Activated naive CD8-positive, alpha-beta T cell treated with anti-CD3 and anti-CD28 coated beads for 36 hours (primary cell): ENCODE results near the gene FLII. TPM values are rescaled to one million over a fixed set of nuclear protein-coding genes. Genes with fewer than 3 reads are reported as not detected.
A peak's percentile ranks its signal among the peaks of the same experiment; 100 is the strongest.
"Not testable (repeated sequence)": the region's sequence is repeated elsewhere in the genome, so short reads cannot be mapped to it uniquely, and the experiment has no call there.

Experiments
- DNase-seq: peaks from one replicate; pipeline ENCODE4 v3.0.0; 2021
- H3K27ac Mint-ChIP-seq: one replicate; pipeline ENCODE4 v1.8.0; 2022; ENCODE audit warnings: mild to moderate bottlenecking, moderate library complexity, mixed read lengths
- H3K27me3 Mint-ChIP-seq: one replicate; pipeline ENCODE4 v1.8.0; 2022; ENCODE audit warnings: mild to moderate bottlenecking, mixed read lengths
- H3K36me3 Mint-ChIP-seq: one replicate; pipeline ENCODE4 v1.8.0; 2021; ENCODE audit warnings: mild to moderate bottlenecking, mixed read lengths
- H3K4me1 Mint-ChIP-seq: one replicate; pipeline ENCODE4 v1.8.0; 2021; ENCODE audit warnings: mixed read lengths
- H3K4me3 Mint-ChIP-seq: one replicate; pipeline ENCODE4 v1.8.0; 2022; ENCODE audit warnings: mild to moderate bottlenecking, moderate library complexity, mixed read lengths
- H3K9me3 Mint-ChIP-seq: one replicate; pipeline ENCODE4 v1.8.0; 2022; ENCODE audit warnings: mixed read lengths
- total RNA-seq, 2 experiments: library from RNA; stranded (reverse); gene quantifications; one replicate each; pipeline ENCODE4 v1.2.3, GENCODE V29; 2021

The FLII gene
- total RNA-seq = 100 to 1,000 TPM; 237 to 242 TPM

GRCh38 chr17:18258356-18259038 is at the start of gene FLII:
Gene FLII (minus strand): TSS chr17:18258738. CDS start chr17:18258690, 48 bp downstream.
- peaks cover 3% of the 10 kb centered on the region for H3K36me3 Mint-ChIP-seq
- H3K9me3 Mint-ChIP-seq = no peaks in the 10 kb centered on the region
- peaks cover 28% of the 10 kb centered on the region for H3K4me1 Mint-ChIP-seq
- H3K27me3 Mint-ChIP-seq = no peaks in the 10 kb centered on the region
- DNase-seq = peak; percentile 54
- peak within 1 kb of the TSS; percentile 99 for H3K4me3 Mint-ChIP-seq
- peak within 1 kb of the TSS; percentile 90 for H3K27ac Mint-ChIP-seq

DNA sequence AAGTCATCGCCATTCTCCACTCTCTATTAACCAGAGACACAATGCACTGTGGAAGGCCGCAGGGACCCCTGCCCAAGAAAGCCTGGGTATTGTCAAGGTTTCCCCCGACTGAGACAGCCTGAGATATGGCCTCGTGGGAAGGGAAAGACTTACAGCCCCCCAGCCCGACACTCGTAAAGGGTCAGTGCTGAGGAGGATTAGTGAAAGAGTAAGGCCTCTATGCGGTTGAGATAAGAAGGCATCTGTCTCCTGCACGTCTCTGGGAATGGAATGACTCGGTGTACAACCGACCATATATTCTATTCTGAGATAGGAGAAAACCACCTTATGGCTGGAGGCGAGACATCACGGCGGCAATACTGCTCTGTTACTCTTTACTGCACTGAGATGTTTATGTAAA is 44.7 kb upstream of the FLII start:
- H3K4me3 Mint-ChIP-seq = not testable (repeated sequence)
- peaks cover 23% of the 10 kb centered on the region for H3K36me3 Mint-ChIP-seq

GRCh38 chr17:18300725-18301480 is 42.4 kb upstream of the FLII start:
- no peaks in the 10 kb centered on the region for H3K4me1 Mint-ChIP-seq
- H3K27me3 Mint-ChIP-seq = no peaks in the 10 kb centered on the region
- no peaks in the 10 kb centered on the region for H3K9me3 Mint-ChIP-seq
- DNase-seq = no peak
- no peak overlapping the region for H3K27ac Mint-ChIP-seq
- H3K4me3 Mint-ChIP-seq = no peak overlapping the region
- peaks cover 29% of the 10 kb centered on the region for H3K36me3 Mint-ChIP-seq

More for the DNA sequence above, 44.7 kb upstream of the FLII start:
- not testable (repeated sequence) for H3K4me1 Mint-ChIP-seq, DNase-seq, H3K27me3 Mint-ChIP-seq, H3K9me3 Mint-ChIP-seq, H3K27ac Mint-ChIP-seq

- not testable (repeated sequence) for H3K27ac Mint-ChIP-seq, H3K4me1 Mint-ChIP-seq, H3K9me3 Mint-ChIP-seq, DNase-seq, H3K27me3 Mint-ChIP-seq, H3K4me3 Mint-ChIP-seq
- H3K36me3 Mint-ChIP-seq = peaks cover 32% of the 10 kb centered on the region
Measured at GRCh38 chr17:18298061-18298460, 39.5 kb upstream of the FLII start.

- Mint-ChIP-seq H3K4me1 (no peaks in the 10 kb centered on the region), H3K36me3 (peaks cover 41% of the 10 kb centered on the region), H3K4me3 (no peak overlapping the region), H3K27me3 (no peaks in the 10 kb centered on the region), H3K27ac (no peak overlapping the region), H3K9me3 (no peaks in the 10 kb centered on the region)
- no peak for DNase-seq
Measured at GRCh38 chr17:18291718-18292540, 33.4 kb upstream of the FLII start.

DNA sequence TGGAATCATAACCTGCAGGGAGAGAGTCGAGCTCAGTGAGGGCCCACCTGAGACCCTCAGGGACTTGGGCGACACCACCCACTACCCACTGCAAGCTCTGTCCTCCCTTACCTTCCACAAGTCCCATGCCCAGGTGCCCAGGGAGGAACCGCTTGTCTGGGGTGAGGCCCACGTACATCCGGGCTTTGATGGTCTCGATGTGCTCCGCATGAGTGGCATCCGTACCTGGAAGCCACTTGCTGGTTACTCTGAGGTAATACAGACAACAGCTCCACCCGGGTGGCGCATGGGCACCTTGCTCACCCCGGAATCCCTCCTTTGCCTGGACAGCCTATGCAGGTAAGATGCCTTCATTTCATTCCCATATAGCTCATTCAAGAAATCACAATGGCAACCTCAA is 26.8 kb upstream of the FLII start:
- Mint-ChIP-seq H3K27ac (no peak overlapping the region), H3K9me3 (no peaks in the 10 kb centered on the region), H3K36me3 (peaks cover 31% of the 10 kb centered on the region), H3K4me1 (no peaks in the 10 kb centered on the region), H3K4me3 (no peak overlapping the region), H3K27me3 (no peaks in the 10 kb centered on the region)
- no peak for DNase-seq

DNA sequence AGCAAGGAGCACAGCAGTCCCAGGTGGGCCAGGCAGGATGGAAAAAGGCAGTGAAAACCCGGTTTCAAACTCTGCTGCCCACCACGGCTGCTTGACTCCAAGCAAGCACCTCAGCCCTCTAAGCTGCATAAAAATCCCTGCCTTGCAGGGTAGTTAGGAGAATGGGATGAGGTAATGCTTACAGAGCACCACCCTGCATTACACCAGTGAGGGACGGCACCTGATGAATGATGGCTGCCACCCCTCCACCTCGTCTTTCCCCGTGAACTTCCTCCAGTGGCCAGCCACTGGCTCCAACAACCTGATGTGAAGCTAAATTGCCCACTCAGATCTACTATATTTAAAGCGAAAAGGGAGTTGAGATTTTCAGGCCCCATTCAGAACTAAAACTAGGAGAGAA is 23.2 kb upstream of the FLII start:
- DNase-seq = no peak
- no peaks in the 10 kb centered on the region for H3K9me3 Mint-ChIP-seq
- H3K4me3 Mint-ChIP-seq = no peak overlapping the region
- H3K4me1 Mint-ChIP-seq = no peaks in the 10 kb centered on the region
- peaks cover 18% of the 10 kb centered on the region for H3K36me3 Mint-ChIP-seq
- no peaks in the 10 kb centered on the region for H3K27me3 Mint-ChIP-seq
- H3K27ac Mint-ChIP-seq = no peak overlapping the region

GRCh38 chr17:18280766-18281371 is 22.3 kb upstream of the FLII start:
- peaks cover 16% of the 10 kb centered on the region for H3K36me3 Mint-ChIP-seq
- H3K9me3 Mint-ChIP-seq = no peaks in the 10 kb centered on the region
- no peak overlapping the region for H3K4me3 Mint-ChIP-seq
- no peaks in the 10 kb centered on the region for H3K4me1 Mint-ChIP-seq
- no peak for DNase-seq
- no peaks in the 10 kb centered on the region for H3K27me3 Mint-ChIP-seq
- H3K27ac Mint-ChIP-seq = no peak overlapping the region

GRCh38 chr17:18280249-18280648 is 21.7 kb upstream of the FLII start:
- Mint-ChIP-seq H3K27me3 (no peaks in the 10 kb centered on the region), H3K4me3 (no peak overlapping the region), H3K4me1 (no peaks in the 10 kb centered on the region), H3K36me3 (peaks cover 11% of the 10 kb centered on the region), H3K9me3 (no peaks in the 10 kb centered on the region), H3K27ac (no peak overlapping the region)
- no peak for DNase-seq

DNA sequence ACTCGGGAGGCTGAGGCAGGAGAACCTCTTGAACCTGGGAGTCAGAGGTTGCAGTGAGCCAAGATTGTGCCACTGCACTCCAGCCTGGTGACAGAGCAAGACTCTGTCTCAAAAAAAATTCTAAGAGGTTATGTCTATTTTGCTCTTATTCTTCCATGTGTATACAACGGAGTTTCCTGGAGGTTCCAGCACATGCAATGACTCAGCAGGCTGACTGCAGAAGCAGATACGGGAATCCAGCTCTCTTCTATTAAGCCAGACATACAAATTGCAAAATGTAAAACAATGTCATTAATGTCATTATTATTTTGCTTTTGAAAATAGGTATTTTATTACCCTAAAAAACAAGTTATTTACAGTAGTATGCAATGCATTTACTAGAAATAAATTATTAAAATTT is 20.3 kb upstream of the FLII start:
- no peak for DNase-seq
- Mint-ChIP-seq H3K36me3 (peaks cover 6% of the 10 kb centered on the region), H3K9me3 (no peaks in the 10 kb centered on the region), H3K4me3 (no peak overlapping the region), H3K4me1 (no peaks in the 10 kb centered on the region), H3K27me3 (no peaks in the 10 kb centered on the region), H3K27ac (no peak overlapping the region)

GRCh38 chr17:18277076-18277475 is 18.5 kb upstream of the FLII start:
- no peaks in the 10 kb centered on the region for H3K27me3 Mint-ChIP-seq
- peak overlapping the region; percentile 48 for H3K27ac Mint-ChIP-seq
- no peaks in the 10 kb centered on the region for H3K4me1 Mint-ChIP-seq
- no peak for DNase-seq
- H3K4me3 Mint-ChIP-seq = no peak overlapping the region
- H3K36me3 Mint-ChIP-seq = no peaks in the 10 kb centered on the region
- H3K9me3 Mint-ChIP-seq = no peaks in the 10 kb centered on the region

DNA sequence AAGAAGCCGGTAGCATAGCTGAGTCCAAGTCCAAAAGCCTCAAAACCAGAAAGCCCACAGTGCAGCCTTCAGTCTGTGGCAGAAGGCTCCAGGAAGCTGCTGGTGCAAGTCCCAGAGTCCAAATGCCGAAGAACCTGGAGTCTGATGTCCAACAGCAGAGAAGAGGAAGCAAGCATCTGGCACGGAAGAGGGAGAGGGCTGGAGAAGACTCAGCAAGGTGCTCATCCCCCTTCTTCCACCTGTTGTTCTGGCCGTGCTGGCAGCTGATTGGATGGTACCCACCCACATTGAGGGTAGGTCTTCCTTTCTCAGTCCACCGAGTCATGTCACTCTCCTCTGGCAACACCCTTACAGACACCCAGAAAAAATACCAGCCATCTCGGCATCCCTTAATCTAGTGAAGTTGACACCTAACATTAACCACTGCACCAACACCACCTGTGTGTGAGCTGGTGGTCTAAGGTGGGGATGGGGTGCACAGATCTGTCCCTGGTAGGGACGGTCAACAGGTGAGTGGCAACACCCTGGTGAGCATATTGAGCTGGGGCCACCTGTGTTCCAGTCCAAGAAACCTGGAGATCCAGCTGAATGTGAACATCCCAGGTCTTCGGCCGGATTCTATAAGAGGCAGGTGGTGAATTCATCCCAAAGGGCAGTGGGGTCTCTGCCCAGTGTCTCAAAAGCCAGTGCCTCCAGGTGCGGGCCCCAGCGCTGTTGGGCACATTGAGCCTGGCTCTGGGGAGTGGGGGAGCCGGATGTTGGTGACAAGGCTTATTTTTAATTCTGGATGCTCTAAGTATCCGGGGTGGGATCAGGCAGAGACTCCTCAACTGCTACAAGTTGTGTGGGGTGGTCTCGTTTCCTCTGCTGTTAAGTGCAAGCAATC is 11.8 kb upstream of the FLII start:
- H3K36me3 Mint-ChIP-seq = no peaks in the 10 kb centered on the region
- H3K4me3 Mint-ChIP-seq = no peak overlapping the region
- H3K27ac Mint-ChIP-seq = no peak overlapping the region
- DNase-seq = no peak
- H3K27me3 Mint-ChIP-seq = no peaks in the 10 kb centered on the region
- peaks cover 13% of the 10 kb centered on the region for H3K4me1 Mint-ChIP-seq
- H3K9me3 Mint-ChIP-seq = no peaks in the 10 kb centered on the region

- Mint-ChIP-seq H3K27ac (peak overlapping the region; percentile 20), H3K4me1 (peaks cover 13% of the 10 kb centered on the region), H3K9me3 (no peaks in the 10 kb centered on the region), H3K36me3 (no peaks in the 10 kb centered on the region), H3K4me3 (no peak overlapping the region), H3K27me3 (no peaks in the 10 kb centered on the region)
- DNase-seq = no peak
Measured at GRCh38 chr17:18267927-18268711, 9.6 kb upstream of the FLII start.
